Measurements from ENCODE around the gene NAAA. TPM values are rescaled to one million over a fixed set of nuclear protein-coding genes. Genes with fewer than 3 reads are reported as not detected.
"Not testable (repeated sequence)": the region's sequence is repeated elsewhere in the genome, so short reads cannot be mapped to it uniquely, and the experiment has no call there.

NAAA gene
- total RNA-seq: 20.1 and 23.2 TPM in 2 replicates

DNA sequence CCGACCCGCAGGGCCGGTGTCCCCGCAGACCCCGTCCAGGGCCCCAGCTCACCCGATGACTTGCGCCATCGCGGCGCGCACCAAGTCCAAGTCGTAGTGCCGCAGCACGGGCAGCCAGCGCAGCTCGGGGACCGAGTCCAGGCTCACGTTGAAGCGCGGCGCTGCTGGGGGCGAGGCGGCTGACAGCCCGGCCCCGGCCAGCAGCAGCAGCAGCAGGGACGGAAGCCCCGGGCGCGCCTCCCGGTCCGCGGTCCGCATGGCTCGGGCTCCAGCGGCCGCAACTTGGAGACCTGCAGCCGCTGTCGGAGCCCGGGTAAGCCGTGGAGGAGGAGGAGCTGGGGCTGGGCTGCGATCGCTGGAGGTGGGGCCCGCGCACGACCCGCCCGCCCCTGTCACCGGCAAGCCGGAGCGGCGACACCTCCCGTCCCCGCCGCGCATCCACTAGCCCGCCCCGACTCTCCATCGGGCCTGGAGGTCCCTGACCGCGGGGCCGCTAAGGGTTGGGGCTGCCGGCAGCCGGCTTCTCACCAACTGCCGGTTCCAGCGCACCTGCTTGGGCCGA is at the start of gene NAAA:
NAAA (minus strand) TSS at position 322 of the 562 bp plus-strand sequence; CDS start at position 258, 64 bp downstream.
- DNase-seq (ENCODE audit: low read depth, low spot score): no peak

DNA sequence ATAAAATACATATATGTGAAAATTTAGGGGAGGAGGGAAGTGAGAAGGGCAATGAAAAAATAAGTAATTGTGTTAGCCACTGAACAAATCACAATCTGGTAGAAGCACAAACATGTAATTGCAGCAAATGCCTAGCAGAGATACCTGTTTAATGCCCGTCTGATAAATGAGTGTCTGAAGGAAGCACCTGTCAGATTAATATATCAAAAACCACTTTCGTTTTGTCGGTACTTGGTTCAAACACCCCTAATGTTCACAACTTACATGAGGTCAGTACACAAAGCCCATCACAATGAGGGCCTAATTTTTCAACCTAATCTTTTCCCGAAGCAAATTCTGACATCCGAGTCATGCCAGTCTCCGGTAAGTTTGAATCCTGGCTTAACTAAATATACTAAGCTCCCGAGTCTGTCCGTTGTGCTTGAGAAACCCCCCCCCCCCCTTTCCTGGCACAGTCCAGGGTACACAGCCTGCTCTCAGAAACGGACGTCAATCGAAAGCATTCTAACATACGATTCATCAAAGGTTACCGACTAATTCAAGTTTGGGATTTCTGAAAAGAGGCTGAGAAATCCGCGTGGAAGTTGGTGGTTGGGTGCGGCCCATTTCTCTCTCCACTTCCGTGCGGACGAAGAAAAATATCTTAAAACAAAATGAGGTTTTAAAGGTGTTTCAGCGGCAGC is 49.2 kb upstream of the NAAA start:
- DNase-seq (ENCODE audit: low read depth, low spot score): no peak

GRCh38 chr4:75985116-75985515 is 44.3 kb upstream of the NAAA start:
- no peak for DNase-seq (ENCODE audit: low read depth, low spot score)

- DNase-seq (ENCODE audit: low read depth, low spot score): no peak
Observed at GRCh38 chr4:75980576-75980975, 39.8 kb upstream of the NAAA start.

DNA sequence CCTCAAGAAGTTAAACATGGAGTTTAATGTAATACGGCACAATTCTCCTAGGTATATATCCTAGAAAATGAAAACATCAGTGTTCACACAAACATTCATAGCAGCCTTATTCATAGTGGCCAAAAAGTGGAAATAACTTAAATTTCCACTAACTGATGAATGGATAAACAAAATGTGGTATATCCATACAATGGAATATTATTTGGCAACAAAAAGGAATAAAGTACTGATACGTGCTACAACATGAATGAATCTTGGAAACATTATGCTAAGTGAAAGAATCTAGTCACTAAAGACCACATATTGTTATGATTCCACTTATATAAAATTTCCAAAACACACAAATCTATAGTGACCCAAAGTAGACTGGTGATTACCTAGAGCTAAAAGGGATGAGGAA is 35.4 kb upstream of the NAAA start:
- DNase-seq (ENCODE audit: low read depth, low spot score): no peak

GRCh38 chr4:75973766-75974165 is 33.0 kb upstream of the NAAA start:
- DNase-seq (ENCODE audit: low read depth, low spot score): no peak

GRCh38 chr4:75968084-75968483 is 27.3 kb upstream of the NAAA start:
- no peak for DNase-seq (ENCODE audit: low read depth, low spot score)

DNA sequence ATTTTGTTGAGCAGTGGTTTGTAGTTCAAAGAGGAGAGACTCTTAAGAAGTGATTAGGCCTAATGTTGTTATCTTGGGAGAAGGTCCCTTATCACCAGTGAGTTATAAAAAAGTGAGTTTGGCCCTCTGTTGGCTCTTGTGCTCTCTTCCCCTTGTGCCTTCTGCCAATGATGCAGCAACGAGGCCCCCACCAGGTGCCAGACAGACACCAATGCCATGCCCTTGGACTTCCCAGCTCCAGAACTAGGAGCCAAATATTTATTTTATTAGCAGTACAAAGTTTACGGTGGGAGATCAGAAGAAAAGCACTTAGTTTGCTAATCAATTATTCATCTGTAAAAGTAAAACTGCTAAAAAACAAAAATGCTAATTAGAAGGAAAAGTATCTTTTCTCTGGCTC is 22.7 kb upstream of the NAAA start:
- no peak for DNase-seq (ENCODE audit: low read depth, low spot score)

GRCh38 chr4:75962072-75962471 is 21.3 kb upstream of the NAAA start:
- DNase-seq (ENCODE audit: low read depth, low spot score): not testable (repeated sequence)

GRCh38 chr4:75958546-75958945 is 17.7 kb upstream of the NAAA start:
- not testable (repeated sequence) for DNase-seq (ENCODE audit: low read depth, low spot score)

GRCh38 chr4:75954811-75955210 is 14.0 kb upstream of the NAAA start:
- DNase-seq (ENCODE audit: low read depth, low spot score): not testable (repeated sequence)

DNA sequence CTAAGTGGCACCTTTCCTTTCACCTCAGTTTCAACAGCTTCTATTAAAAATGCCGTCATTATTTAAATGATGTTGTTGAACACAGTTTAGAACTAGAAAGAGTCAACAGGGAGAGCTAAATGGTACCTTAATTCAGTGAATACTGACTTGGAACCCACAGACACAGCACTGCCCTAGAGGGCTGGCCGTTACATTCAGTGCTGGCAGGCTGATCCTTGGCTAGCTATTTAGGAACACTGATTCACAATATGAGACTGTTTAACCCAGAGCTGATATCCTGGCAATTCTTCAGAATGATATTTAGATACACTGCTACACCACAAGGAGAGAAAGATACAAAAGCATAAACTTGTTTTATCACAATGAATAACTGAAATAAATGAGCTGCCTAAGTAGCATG is 12.7 kb upstream of the NAAA start:
- DNase-seq (ENCODE audit: low read depth, low spot score): no peak

GRCh38 chr4:75950213-75950815 is 9.5 kb upstream of the NAAA start:
- DNase-seq (ENCODE audit: low read depth, low spot score): no peak

- DNase-seq (ENCODE audit: low read depth, low spot score): no peak
Observed at GRCh38 chr4:75948822-75949444, 8.1 kb upstream of the NAAA start.

DNA sequence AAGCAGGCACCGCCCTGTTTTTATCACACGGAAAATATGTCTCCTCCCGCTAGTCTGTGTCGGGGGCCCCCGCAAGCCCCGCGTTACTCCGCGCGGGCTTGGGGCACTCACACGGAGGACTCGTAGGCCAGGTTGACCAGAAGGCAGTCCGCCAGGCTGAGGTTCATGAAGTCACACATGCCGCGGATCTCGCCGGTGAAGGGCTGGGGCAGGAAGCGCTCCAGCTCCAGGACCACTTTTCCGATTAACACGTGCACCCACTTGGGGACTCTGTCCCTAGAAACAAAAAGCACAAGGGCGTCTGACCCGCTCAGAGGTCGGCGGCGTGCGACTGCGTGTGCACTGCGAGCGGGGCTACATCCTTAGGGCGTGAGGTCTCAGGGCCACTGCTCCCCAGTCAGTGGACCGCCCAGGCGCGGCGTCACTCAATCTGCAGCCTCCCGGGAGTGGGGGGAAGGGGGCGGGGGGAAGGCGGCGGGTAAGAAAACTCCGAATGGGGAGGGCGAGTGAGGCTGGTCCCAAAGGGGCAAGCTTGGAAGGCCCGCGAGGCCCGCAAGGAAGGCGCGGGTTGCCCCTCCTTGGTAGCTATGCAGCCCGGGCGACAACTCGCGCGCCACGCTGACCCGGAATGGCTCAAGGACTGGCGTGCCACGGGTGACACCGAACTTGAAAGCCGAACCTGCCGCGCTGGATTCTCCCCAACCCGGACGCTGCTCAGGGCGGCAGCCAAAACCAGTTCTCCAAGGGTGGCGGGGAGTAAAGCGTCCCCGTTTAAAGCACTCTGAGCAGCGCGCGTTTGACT is 722 bp downstream of the NAAA start:
- no peak for DNase-seq (ENCODE audit: low read depth, low spot score)

DNA sequence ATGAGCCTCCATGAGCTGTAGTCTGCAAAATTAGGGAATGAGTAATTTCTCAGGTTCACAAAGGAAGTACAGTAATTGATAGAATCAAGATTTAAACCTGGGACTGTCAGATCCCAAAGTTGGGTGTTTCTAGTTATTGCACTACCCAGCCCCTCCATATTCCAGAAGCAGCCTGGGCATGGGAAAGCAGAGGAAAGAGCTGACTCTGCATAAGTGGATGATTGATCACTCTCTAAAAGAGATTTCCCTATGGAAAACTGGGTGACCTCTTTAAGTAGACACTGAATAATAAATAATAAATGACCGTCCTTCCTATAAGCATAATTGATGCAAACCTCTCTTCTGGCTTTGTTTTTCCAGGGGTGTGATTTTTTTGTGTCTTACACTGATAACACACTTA is 5.2 kb downstream of the NAAA start:
- no peak for DNase-seq (ENCODE audit: low read depth, low spot score)

DNA sequence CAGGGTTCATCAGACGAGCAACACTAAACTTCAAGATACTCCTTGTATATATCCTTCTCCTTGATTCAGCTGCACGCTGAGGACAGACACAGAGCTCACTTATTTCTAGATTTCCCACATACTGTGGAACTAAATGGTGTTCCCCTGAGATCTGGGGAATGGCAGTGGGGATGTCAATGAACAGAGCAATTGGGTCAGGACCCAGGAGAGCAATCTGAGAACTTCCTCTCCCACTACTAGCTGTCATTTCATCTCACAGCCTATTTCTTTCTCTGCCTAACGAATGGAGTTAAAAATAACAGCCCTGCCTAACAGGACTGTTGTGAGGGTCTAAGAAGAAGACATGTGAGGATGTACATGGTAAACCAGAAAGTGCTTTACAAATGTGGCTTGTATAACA is 10.7 kb downstream of the NAAA start:
- DNase-seq (ENCODE audit: low read depth, low spot score): no peak

DNA sequence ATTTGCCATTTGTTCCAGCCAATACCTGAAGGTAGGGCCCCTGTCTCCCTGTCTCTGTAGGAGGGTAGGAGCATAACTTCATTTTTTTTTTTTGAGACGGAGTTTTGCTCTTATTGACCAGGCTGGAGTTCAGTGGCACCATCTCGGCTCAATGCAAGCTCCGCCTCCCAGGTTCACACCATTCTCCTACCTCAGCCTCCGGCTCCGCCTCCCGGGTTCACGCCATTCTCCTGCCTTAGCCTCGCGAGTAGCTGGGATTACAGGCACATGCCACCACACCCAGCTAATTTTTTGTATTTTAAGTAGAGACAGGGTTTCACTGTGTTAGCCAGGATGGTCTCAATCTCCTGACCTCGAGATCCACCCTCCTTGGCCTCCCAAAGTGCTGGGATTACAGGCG is 15.9 kb downstream of the NAAA start:
- DNase-seq (ENCODE audit: low read depth, low spot score): not testable (repeated sequence)

DNA sequence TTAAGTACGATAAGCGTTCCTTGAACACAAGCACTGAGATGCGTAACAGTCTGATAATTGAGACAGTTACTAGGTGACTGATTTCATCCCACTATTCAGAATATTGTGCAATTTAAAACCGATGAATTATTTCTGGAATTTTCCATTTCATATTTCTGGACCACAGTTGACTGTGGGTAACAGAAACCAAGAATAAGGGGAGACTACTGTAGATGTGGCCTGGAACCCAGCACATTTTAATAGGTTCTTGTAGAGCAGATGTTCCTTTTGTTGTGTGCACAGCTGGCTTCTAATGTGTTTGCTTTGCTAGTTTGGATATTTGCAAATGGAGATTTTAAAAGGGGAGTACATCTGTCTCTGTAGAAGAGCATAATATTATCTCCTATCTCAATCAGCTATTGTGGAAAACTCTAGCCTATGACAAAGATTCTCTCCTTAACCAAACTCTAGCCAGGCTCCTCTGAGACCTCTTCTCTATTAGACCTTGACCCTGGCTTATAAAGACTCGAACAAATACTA is 16.4 kb downstream of the NAAA start:
- no peak for DNase-seq (ENCODE audit: low read depth, low spot score)

- no peak for DNase-seq (ENCODE audit: low read depth, low spot score)
Observed at GRCh38 chr4:75922588-75922987, 18.2 kb downstream of the NAAA start.

DNA sequence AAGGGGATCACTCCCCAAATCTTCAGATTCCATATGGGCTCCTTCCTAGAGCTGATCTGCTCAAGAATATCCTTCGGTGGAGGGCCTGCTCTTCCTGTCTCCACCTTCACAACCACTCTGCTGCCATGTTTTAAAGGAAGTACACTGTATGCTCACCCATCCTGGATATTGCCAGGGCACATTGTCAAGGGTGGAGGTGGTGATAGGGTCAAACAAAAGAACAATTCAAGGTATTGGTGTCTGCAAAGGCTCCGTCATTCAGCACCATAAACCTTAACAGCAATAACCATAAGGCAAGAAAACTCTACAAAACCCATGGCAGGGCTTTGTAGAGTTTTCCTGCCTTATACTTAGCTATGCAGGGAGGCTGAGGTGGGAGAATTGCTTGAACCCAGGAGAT is 18.9 kb downstream of the NAAA start:
- DNase-seq (ENCODE audit: low read depth, low spot score): no peak

- no peak for DNase-seq (ENCODE audit: low read depth, low spot score)
Observed at GRCh38 chr4:75920327-75920726, 20.5 kb downstream of the NAAA start.

All from pulmonary artery endothelial cell (primary cell).